Amygdala (tissue), 56 donors: Measurements from ENCODE around the gene ZNF8.
"Not testable (repeated sequence)": the region's sequence is repeated elsewhere in the genome, so short reads cannot be mapped to it uniquely, and the experiment has no call there.

ENCODE experiments used
- DNase-seq, 56 donors: peaks; one replicate each; lab custom pipeline; 2025; lab: John Stamatoyannopoulos, UW

The ZNF8 gene

GRCh38 chr19:58278541-58279041 is at the start of gene ZNF8:
Gene ZNF8, plus strand, starts transcription at chr19:58278955. Its CDS starts 127 bp downstream, at chr19:58279082.
- peak; percentile 68 to 98 (median 94) for DNase-seq

- peak in 22 of 56 donors; percentile 2 to 49 (median 22) for DNase-seq
These were observed 49.5 kb upstream of the ZNF8 start for GRCh38 chr19:58229255-58229639.

- DNase-seq, result no peak
These were observed 41.4 kb upstream of the ZNF8 start for GRCh38 chr19:58237324-58237723.

- DNase-seq, result no peak
These were observed 35.4 kb upstream of the ZNF8 start for GRCh38 chr19:58243351-58243750.

- DNase-seq, result no peak
These were observed 29.9 kb upstream of the ZNF8 start for GRCh38 chr19:58248886-58249285.

GRCh38 chr19:58252102-58252685 is 26.6 kb upstream of the ZNF8 start:
- DNase-seq, result no peak

- DNase-seq, result not testable (repeated sequence)
These were observed 20.5 kb upstream of the ZNF8 start for GRCh38 chr19:58258259-58258658.

- no peak for DNase-seq
These were observed 17.2 kb upstream of the ZNF8 start for GRCh38 chr19:58261600-58261967.

- DNase-seq, result no peak
These were observed 16.5 kb upstream of the ZNF8 start for GRCh38 chr19:58261968-58262921.

- DNase-seq, result no peak
These were observed 15.8 kb upstream of the ZNF8 start for GRCh38 chr19:58262922-58263296.

GRCh38 chr19:58265100-58265499 is 13.7 kb upstream of the ZNF8 start:
- no peak for DNase-seq

- DNase-seq, result no peak
These were observed 10.4 kb upstream of the ZNF8 start for GRCh38 chr19:58268344-58268743.

GRCh38 chr19:58274771-58275201 is 4.0 kb upstream of the ZNF8 start:
- DNase-seq, result peak in 1 of 56 donors; percentile 2

GRCh38 chr19:58275564-58275963 is 3.2 kb upstream of the ZNF8 start:
- DNase-seq, result no peak

GRCh38 chr19:58277197-58277596 is 1.6 kb upstream of the ZNF8 start:
- no peak for DNase-seq

- no peak for DNase-seq
These were observed 811 bp upstream of the ZNF8 start for GRCh38 chr19:58277748-58278540.

GRCh38 chr19:58279042-58279924 is 528 bp downstream of the ZNF8 start:
- DNase-seq, result peak in 45 of 56 donors; percentile 18 to 81 (median 58)

GRCh38 chr19:58279925-58280316 is 1.2 kb downstream of the ZNF8 start:
- no peak for DNase-seq

- peak in 4 of 56 donors; percentile 3 to 22 (median 8) for DNase-seq
These were observed 5.4 kb downstream of the ZNF8 start for GRCh38 chr19:58284199-58284598.

- DNase-seq, result no peak
These were observed 13.2 kb downstream of the ZNF8 start for GRCh38 chr19:58291943-58292342.
